HL-60 (cell line): ENCODE measurements around the gene TPM2.
A peak's percentile ranks its signal among the peaks of the same experiment; 100 is the strongest.

Experiments
- POLR2AphosphoS5 ChIP-seq: IDR thresholded peaks from 2 replicates; pipeline ENCODE4 v1.6.1; 2012; ENCODE audit warnings: low read depth
- SPI1 ChIP-seq: IDR thresholded peaks from 2 replicates; pipeline ENCODE4 v1.6.1; 2012; ENCODE audit warnings: low read depth, mild to moderate bottlenecking, borderline replicate concordance
- TF ChIP-seq, protein P1 (sequence below): IDR thresholded peaks from one replicate; pipeline ENCODE4 v1.5.1; 2011; ENCODE audit warnings: low read length, control low read depth, inconsistent platforms; ENCODE audit not compliant: insufficient read depth
- TF ChIP-seq, protein P2 (sequence below): IDR thresholded peaks from 2 replicates; pipeline ENCODE4 v1.6.1; 2012; ENCODE audit warnings: low read depth; ENCODE audit not compliant: insufficient replicate concordance

- TF ChIP-seq POLR2AphosphoS5 (no peak), SPI1 (no peak)
- TF ChIP-seq, protein P1, sequence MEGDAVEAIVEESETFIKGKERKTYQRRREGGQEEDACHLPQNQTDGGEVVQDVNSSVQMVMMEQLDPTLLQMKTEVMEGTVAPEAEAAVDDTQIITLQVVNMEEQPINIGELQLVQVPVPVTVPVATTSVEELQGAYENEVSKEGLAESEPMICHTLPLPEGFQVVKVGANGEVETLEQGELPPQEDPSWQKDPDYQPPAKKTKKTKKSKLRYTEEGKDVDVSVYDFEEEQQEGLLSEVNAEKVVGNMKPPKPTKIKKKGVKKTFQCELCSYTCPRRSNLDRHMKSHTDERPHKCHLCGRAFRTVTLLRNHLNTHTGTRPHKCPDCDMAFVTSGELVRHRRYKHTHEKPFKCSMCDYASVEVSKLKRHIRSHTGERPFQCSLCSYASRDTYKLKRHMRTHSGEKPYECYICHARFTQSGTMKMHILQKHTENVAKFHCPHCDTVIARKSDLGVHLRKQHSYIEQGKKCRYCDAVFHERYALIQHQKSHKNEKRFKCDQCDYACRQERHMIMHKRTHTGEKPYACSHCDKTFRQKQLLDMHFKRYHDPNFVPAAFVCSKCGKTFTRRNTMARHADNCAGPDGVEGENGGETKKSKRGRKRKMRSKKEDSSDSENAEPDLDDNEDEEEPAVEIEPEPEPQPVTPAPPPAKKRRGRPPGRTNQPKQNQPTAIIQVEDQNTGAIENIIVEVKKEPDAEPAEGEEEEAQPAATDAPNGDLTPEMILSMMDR: peak; percentile 93
- TF ChIP-seq, protein P2, sequence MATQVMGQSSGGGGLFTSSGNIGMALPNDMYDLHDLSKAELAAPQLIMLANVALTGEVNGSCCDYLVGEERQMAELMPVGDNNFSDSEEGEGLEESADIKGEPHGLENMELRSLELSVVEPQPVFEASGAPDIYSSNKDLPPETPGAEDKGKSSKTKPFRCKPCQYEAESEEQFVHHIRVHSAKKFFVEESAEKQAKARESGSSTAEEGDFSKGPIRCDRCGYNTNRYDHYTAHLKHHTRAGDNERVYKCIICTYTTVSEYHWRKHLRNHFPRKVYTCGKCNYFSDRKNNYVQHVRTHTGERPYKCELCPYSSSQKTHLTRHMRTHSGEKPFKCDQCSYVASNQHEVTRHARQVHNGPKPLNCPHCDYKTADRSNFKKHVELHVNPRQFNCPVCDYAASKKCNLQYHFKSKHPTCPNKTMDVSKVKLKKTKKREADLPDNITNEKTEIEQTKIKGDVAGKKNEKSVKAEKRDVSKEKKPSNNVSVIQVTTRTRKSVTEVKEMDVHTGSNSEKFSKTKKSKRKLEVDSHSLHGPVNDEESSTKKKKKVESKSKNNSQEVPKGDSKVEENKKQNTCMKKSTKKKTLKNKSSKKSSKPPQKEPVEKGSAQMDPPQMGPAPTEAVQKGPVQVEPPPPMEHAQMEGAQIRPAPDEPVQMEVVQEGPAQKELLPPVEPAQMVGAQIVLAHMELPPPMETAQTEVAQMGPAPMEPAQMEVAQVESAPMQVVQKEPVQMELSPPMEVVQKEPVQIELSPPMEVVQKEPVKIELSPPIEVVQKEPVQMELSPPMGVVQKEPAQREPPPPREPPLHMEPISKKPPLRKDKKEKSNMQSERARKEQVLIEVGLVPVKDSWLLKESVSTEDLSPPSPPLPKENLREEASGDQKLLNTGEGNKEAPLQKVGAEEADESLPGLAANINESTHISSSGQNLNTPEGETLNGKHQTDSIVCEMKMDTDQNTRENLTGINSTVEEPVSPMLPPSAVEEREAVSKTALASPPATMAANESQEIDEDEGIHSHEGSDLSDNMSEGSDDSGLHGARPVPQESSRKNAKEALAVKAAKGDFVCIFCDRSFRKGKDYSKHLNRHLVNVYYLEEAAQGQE: no peak
Measured at GRCh38 chr9:35736201-35736633, 46.5 kb upstream of the TPM2 start.
